NCI-H1105 treated with DMSO at 0.1 percent for 48 hours (cell line): ENCODE results near the gene NDUFAF3.

Source experiments
- DNase-seq: peaks from one replicate; lab custom pipeline; 2025; lab: John Stamatoyannopoulos, UW

The NDUFAF3 gene

GRCh38 chr3:49017971-49018706 lies 3.8 kb upstream of the NDUFAF3 start, which contains the start of gene DALRD3:
Gene DALRD3 (minus strand): TSS chr3:49018580. CDS start chr3:49018564, 16 bp downstream.
- peak; percentile 79 for DNase-seq

- DNase-seq = no peak
These were observed 3.3 kb upstream of the NDUFAF3 start for GRCh38 chr3:49018707-49019006.

GRCh38 chr3:49019941-49020329 lies 2.0 kb upstream of the NDUFAF3 start:
- no peak for DNase-seq

GRCh38 chr3:49020330-49021212 lies 1.4 kb upstream of the NDUFAF3 start:
- DNase-seq = no peak

GRCh38 chr3:49021213-49021812 lies 608 bp upstream of the NDUFAF3 start:
- peak; percentile 91 for DNase-seq

- DNase-seq = no peak
These were observed 809 bp downstream of the NDUFAF3 start for GRCh38 chr3:49022688-49023171.

GRCh38 chr3:49023775-49024174 lies 1.9 kb downstream of the NDUFAF3 start:
- DNase-seq = no peak

GRCh38 chr3:49024449-49024848 lies 2.5 kb downstream of the NDUFAF3 start:
- no peak for DNase-seq

GRCh38 chr3:49025005-49025792 lies 3.3 kb downstream of the NDUFAF3 start:
- DNase-seq = no peak

- DNase-seq = no peak
These were observed 4.0 kb downstream of the NDUFAF3 start for GRCh38 chr3:49025793-49026520.

- DNase-seq = no peak
These were observed 4.6 kb downstream of the NDUFAF3 start for GRCh38 chr3:49026536-49026935.

GRCh38 chr3:49027634-49028033 lies 5.7 kb downstream of the NDUFAF3 start:
- no peak for DNase-seq

GRCh38 chr3:49028298-49028672 lies 6.4 kb downstream of the NDUFAF3 start:
- DNase-seq = no peak

GRCh38 chr3:49028673-49029562 lies 7.0 kb downstream of the NDUFAF3 start, which contains the start of gene IMPDH2:
Gene IMPDH2 (minus strand): TSS chr3:49029398. CDS start chr3:49029350, 48 bp downstream.
- peak; percentile 72 for DNase-seq

- no peak for DNase-seq
These were observed 7.6 kb downstream of the NDUFAF3 start for GRCh38 chr3:49029563-49029884.

- no peak for DNase-seq
These were observed 8.4 kb downstream of the NDUFAF3 start for GRCh38 chr3:49030321-49030720.

- DNase-seq = no peak
These were observed 10.9 kb downstream of the NDUFAF3 start for GRCh38 chr3:49032646-49033304.

- DNase-seq = no peak
These were observed 12.7 kb downstream of the NDUFAF3 start for GRCh38 chr3:49034650-49035049.

- DNase-seq = no peak
These were observed 13.4 kb downstream of the NDUFAF3 start for GRCh38 chr3:49035281-49035680.

GRCh38 chr3:49053543-49053942 lies 31.6 kb downstream of the NDUFAF3 start:
- no peak for DNase-seq
